Measurements from ENCODE around the gene GRID2IP.
"Not testable (repeated sequence)": the region's sequence is repeated elsewhere in the genome, so short reads cannot be mapped to it uniquely, and the experiment has no call there.

GRID2IP gene

DNA sequence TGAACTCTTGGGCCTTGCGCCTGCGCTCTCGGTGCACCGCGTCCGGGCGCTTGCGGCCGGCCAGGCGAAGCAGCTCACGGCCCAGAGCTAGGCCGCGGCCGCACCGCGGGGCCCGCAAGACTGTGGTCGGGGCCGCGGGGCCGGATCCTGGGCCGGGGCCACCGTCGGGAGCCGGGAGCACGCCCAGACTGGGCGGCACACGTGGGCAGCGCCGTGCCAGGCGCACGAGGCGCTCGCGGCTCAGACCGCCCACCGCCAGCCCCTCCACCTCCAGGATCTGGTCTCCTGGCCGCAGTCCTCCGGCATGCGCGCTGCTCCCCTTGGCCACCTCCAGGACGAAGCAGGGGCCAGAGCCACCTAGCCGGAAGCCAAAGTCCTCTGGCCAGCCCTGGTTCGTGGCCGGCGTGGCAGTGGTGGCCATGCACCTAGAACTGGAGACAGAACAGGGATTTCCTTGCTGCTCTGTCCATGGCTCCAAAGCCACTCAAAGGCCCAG is at the start of gene GRID2IP:
TSS of gene GRID2IP (minus strand) at position 446 of the 496 bp plus-strand sequence. CDS start at position 421, 25 bp downstream.
- Histone ChIP-seq H3K4me1 (ENCODE audit: control insufficient read depth, insufficient read depth, low read length, unreplicated experiment) (no peaks in the 10 kb centered on the region), H3K27ac (ENCODE audit: low read depth, low read length) (no peak within 1 kb of the TSS), H3K27me3 (ENCODE audit: insufficient read depth, low read length) (no peaks in the 10 kb centered on the region), H3K36me3 (ENCODE audit: insufficient read depth, low read length) (no peaks in the 10 kb centered on the region), H2AFZ (ENCODE audit: low read length, unreplicated experiment) (no peak within 1 kb of the TSS), H3K4me3 (ENCODE audit: low read depth, low read length) (no peak within 1 kb of the TSS), H3K79me2 (ENCODE audit: control insufficient read depth, insufficient read depth, low read length, unreplicated experiment) (no peaks in the 10 kb centered on the region)

GRCh38 chr7:6600093-6600492 is 48.8 kb upstream of the GRID2IP start:
- peaks cover 4% of the 10 kb centered on the region; the same call in 1 of the 2 replicates for H3K36me3 ChIP-seq (ENCODE audit: insufficient read depth, low read length)

DNA sequence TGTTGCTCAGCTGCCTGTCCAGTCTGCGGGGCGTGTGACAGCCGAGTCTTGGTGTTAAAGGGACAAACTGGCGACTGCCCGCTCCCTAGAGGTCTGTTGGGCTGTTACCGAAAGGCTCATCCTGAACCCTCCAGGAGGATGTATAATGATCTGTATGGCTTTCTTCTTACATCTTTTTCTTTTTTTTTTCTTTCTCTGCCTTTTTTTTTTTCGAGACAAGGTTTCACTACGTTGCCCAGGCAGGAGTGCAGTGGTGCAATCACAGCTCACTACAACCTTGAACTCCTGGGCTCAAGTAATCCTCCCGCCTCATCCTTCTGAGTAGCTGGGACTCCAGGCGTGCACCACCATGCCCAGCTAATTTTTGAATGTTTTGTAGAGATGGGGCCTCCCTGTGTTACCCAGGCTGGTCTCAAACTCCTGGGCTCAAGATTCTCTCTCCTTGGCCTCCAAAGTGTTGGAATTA is 39.4 kb upstream of the GRID2IP start:
- Histone ChIP-seq H3K27ac (ENCODE audit: low read depth, low read length) (no peak overlapping the region), H3K4me1 (ENCODE audit: control insufficient read depth, insufficient read depth, low read length, unreplicated experiment) (peaks cover 4% of the 10 kb centered on the region), H3K27me3 (ENCODE audit: insufficient read depth, low read length) (no peaks in the 10 kb centered on the region), H3K36me3 (ENCODE audit: insufficient read depth, low read length) (peaks cover 6% of the 10 kb centered on the region), H2AFZ (ENCODE audit: low read length, unreplicated experiment) (peak overlapping the region; percentile 96), H3K79me2 (ENCODE audit: control insufficient read depth, insufficient read depth, low read length, unreplicated experiment) (peaks cover 3% of the 10 kb centered on the region), H3K4me3 (ENCODE audit: low read depth, low read length) (peak overlapping the region; percentile 96)

More at GRCh38 chr7:6600093-6600492, 48.8 kb upstream of the GRID2IP start:
- Histone ChIP-seq H3K79me2 (ENCODE audit: control insufficient read depth, insufficient read depth, low read length, unreplicated experiment) (no peaks in the 10 kb centered on the region), H3K27me3 (ENCODE audit: insufficient read depth, low read length) (no peaks in the 10 kb centered on the region), H3K4me3 (ENCODE audit: low read depth, low read length) (no peak overlapping the region), H2AFZ (ENCODE audit: low read length, unreplicated experiment) (no peak overlapping the region), H3K4me1 (ENCODE audit: control insufficient read depth, insufficient read depth, low read length, unreplicated experiment) (no peaks in the 10 kb centered on the region), H3K27ac (ENCODE audit: low read depth, low read length) (no peak overlapping the region)

DNA sequence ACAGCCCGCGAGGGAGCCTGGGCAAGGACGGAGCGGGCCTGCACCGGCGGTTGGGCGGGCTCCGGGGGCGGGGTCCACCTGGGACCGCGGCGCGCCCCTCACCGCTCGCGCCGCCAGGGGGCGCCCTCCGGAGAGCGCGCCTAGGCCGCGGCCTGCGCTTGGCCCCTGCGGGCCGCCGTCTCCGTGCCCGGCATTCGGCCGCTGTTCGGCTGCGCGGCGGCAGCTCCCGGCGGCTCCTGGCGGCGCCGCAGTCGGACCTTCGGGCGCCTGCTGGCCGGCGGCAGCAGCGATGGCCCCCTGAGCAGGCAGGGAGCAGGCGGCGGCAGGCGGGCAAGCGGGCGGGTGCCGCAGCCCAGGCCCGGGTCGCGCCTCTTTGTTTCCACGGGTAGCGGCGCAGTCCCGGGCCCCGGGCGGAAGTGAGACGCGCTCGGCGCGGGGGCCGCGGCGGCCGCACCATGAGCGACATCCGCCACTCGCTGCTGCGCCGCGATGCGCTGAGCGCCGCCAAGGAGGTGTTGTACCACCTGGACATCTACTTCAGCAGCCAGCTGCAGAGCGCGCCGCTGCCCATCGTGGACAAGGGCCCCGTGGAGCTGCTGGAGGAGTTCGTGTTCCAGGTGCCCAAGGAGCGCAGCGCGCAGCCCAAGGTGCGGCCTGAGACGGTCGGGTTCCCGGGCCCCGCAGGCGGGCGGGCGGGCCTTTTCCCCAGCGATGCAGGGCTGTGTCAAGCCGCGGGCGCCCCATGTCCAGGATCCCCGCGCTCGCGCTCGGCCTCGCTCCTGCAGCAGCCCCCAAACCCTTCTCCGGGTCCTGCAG is 38.8 kb upstream of the GRID2IP start, which contains the start of gene INTS15:
TSS of gene INTS15 (plus strand) at position 193 of the 816 bp plus-strand sequence. CDS start at position 456, 263 bp downstream.
- no peaks in the 10 kb centered on the region for H3K27me3 ChIP-seq (ENCODE audit: insufficient read depth, low read length)
- H3K4me3 ChIP-seq (ENCODE audit: low read depth, low read length): peak within 1 kb of the TSS; percentile 96
- peaks cover 9% of the 10 kb centered on the region for H3K36me3 ChIP-seq (ENCODE audit: insufficient read depth, low read length)
- H3K27ac ChIP-seq (ENCODE audit: low read depth, low read length): peak within 1 kb of the TSS; percentile 13; the same call in 1 of the 2 replicates
- peak within 1 kb of the TSS; percentile 96 for H2AFZ ChIP-seq (ENCODE audit: low read length, unreplicated experiment)
- peaks cover 4% of the 10 kb centered on the region for H3K4me1 ChIP-seq (ENCODE audit: control insufficient read depth, insufficient read depth, low read length, unreplicated experiment)
- peaks cover 3% of the 10 kb centered on the region for H3K79me2 ChIP-seq (ENCODE audit: control insufficient read depth, insufficient read depth, low read length, unreplicated experiment)

GRCh38 chr7:6589151-6589828 is 38.0 kb upstream of the GRID2IP start:
- Histone ChIP-seq H3K79me2 (ENCODE audit: control insufficient read depth, insufficient read depth, low read length, unreplicated experiment) (peaks cover 3% of the 10 kb centered on the region), H2AFZ (ENCODE audit: low read length, unreplicated experiment) (no peak overlapping the region), H3K4me1 (ENCODE audit: control insufficient read depth, insufficient read depth, low read length, unreplicated experiment) (peaks cover 4% of the 10 kb centered on the region), H3K36me3 (ENCODE audit: insufficient read depth, low read length) (peaks cover 12% of the 10 kb centered on the region), H3K27me3 (ENCODE audit: insufficient read depth, low read length) (no peaks in the 10 kb centered on the region), H3K4me3 (ENCODE audit: low read depth, low read length) (peak overlapping the region; percentile 96; the same call in 1 of the 2 replicates), H3K27ac (ENCODE audit: low read depth, low read length) (no peak overlapping the region)

- H3K4me3 ChIP-seq (ENCODE audit: low read depth, low read length): no peak overlapping the region
- H3K79me2 ChIP-seq (ENCODE audit: control insufficient read depth, insufficient read depth, low read length, unreplicated experiment): peaks cover 3% of the 10 kb centered on the region
- H3K4me1 ChIP-seq (ENCODE audit: control insufficient read depth, insufficient read depth, low read length, unreplicated experiment): peaks cover 4% of the 10 kb centered on the region
- no peaks in the 10 kb centered on the region for H3K27me3 ChIP-seq (ENCODE audit: insufficient read depth, low read length)
- H3K36me3 ChIP-seq (ENCODE audit: insufficient read depth, low read length): peaks cover 12% of the 10 kb centered on the region
- H3K27ac ChIP-seq (ENCODE audit: low read depth, low read length): no peak overlapping the region
- H2AFZ ChIP-seq (ENCODE audit: low read length, unreplicated experiment): no peak overlapping the region
Measured at GRCh38 chr7:6588566-6588965, 37.3 kb upstream of the GRID2IP start.

DNA sequence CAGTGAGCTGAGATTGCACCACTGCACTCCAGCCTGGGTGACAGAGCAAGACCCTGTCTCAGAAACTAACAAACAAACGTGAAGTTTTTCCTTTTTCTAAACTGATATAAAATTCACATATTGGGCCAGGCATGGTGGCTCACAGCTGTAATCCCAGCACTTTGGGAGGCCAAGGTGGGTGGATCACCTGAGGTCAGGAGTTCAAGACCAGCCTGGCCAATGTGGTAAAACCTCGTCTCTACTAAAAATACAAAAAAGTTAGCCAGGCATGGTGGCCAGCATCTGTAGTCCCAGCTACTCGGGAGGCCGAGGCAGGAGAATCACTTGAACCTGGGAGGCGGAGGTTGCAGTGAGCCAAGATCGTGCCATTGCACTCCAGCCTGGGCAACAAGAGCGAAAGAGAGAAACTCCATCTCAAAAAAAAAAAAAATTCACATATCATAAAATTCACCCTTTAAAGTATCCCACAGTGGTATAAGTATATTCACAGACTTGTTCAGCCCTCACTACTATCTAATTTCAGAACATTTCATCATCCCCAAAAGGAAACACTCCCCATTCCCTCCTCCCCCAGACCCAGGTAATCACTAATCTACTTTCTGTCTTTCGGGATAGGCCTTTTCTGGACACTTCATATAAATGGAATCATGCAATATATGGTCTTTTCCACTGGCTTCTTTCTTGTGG is 34.6 kb upstream of the GRID2IP start:
- H3K36me3 ChIP-seq (ENCODE audit: insufficient read depth, low read length): peaks cover 19% of the 10 kb centered on the region
- not testable (repeated sequence) for H3K4me1 ChIP-seq (ENCODE audit: control insufficient read depth, insufficient read depth, low read length, unreplicated experiment); H3K27me3 ChIP-seq (ENCODE audit: insufficient read depth, low read length)

DNA sequence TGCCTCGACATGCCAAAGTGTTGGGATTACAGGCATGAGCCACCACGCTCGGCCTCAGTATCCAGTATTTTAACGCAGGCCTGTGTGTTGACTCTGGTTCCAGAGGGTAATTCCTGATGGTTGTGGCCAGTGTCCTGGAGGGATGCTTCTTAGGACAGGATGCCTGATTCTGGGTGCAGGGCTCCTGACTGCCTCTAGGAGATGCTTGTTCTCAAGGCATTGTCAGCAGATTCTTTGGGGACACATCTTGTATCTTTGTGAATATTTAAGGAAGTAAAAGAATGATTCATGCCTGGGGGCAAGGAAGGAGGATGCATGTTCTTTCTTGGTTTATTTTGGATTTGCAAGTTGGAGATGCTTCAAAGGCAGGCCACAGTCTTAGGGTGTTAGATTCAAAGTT is 28.2 kb upstream of the GRID2IP start:
- Histone ChIP-seq H3K27ac (ENCODE audit: low read depth, low read length) (no peak overlapping the region), H3K36me3 (ENCODE audit: insufficient read depth, low read length) (peaks cover 9% of the 10 kb centered on the region; the same call in 1 of the 2 replicates), H2AFZ (ENCODE audit: low read length, unreplicated experiment) (no peak overlapping the region), H3K27me3 (ENCODE audit: insufficient read depth, low read length) (no peaks in the 10 kb centered on the region), H3K4me3 (ENCODE audit: low read depth, low read length) (no peak overlapping the region), H3K79me2 (ENCODE audit: control insufficient read depth, insufficient read depth, low read length, unreplicated experiment) (peaks cover 8% of the 10 kb centered on the region), H3K4me1 (ENCODE audit: control insufficient read depth, insufficient read depth, low read length, unreplicated experiment) (no peaks in the 10 kb centered on the region)

More for the DNA sequence above, 34.6 kb upstream of the GRID2IP start:
- H3K79me2 ChIP-seq (ENCODE audit: control insufficient read depth, insufficient read depth, low read length, unreplicated experiment); H3K27ac ChIP-seq (ENCODE audit: low read depth, low read length); H3K4me3 ChIP-seq (ENCODE audit: low read depth, low read length); H2AFZ ChIP-seq (ENCODE audit: low read length, unreplicated experiment): not testable (repeated sequence)

DNA sequence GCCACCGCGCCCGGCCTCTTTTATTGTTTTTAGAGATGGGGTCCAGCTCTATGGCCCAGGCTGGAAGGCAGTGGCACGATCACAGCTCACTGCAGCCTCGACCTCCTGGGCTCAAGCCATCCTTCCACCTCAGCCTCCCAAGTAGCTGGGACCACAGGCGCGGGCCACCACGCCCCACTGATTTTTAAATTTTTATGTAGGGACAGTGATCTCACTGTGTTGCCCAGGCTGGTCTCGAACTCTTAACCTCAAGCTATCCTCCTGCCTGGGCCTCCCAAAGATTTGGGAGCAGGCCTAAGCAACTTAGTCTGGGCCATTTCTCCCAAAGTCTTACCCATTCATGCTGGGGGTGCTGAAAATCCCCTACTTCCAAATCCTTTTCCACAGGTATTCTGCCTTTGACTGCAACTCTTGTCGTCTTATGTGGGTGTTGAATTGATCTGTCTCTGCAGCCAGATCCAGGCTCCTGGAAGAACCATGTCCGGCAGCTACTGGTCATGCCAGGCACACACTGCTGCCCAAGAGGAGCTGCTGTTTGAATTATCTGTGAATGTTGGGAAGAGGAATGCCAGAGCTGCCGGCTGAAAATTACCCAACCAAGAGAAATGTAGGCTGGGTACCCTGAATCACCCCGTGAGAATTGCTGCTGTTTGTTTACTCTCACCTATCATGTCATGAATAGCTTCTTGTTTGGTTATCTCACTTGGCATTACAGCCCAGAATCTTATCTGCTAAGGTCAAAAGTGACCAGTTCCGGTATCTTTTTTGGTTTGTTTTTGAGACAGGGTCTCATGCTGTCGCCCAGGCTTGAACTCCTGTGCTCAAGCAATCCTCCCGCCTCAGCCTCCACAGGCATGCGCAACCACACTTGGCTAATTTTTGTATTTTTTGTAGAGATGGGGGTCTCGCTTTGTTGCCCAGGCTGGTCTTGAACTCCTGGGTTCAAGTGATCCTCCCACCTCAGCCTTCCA is 27.1 kb upstream of the GRID2IP start:
- H3K4me3 ChIP-seq (ENCODE audit: low read depth, low read length): peak overlapping the region; percentile 83
- H3K27me3 ChIP-seq (ENCODE audit: insufficient read depth, low read length): no peaks in the 10 kb centered on the region
- 0 out of 2 replicates have a peak, but pooled peaks cover 8% of the 10 kb centered on the region for H3K36me3 ChIP-seq (ENCODE audit: insufficient read depth, low read length)
- H3K27ac ChIP-seq (ENCODE audit: low read depth, low read length): 0 out of 2 replicates have a peak overlapping the region, but pooled peaks have one; percentile 80
- no peak overlapping the region for H2AFZ ChIP-seq (ENCODE audit: low read length, unreplicated experiment)
- peaks cover 8% of the 10 kb centered on the region for H3K79me2 ChIP-seq (ENCODE audit: control insufficient read depth, insufficient read depth, low read length, unreplicated experiment)
- H3K4me1 ChIP-seq (ENCODE audit: control insufficient read depth, insufficient read depth, low read length, unreplicated experiment): no peaks in the 10 kb centered on the region

Data from ACC112 (cell line).